ENCODE data around the gene CADM2. TPM values are rescaled to one million over a fixed set of nuclear protein-coding genes. Genes with fewer than 3 reads are reported as not detected.

CADM2 gene
- total RNA-seq, 4 donors from 2014 or later, result 1.2 to 22.3 (median 2.4) TPM

GRCh38 chr3:85709346-85709892, 750.6 kb downstream of the CADM2 start:
- no peaks in the 10 kb centered on the region for H3K36me3 ChIP-seq
- no peak for DNase-seq
- TF ChIP-seq POLR2A (IDR thresholded peaks at IDR 0.05) (no peak), CTCF (IDR thresholded peaks at IDR 0.05) (no peak)
- no peak overlapping the region for H3K4me3 ChIP-seq
- H3K9me3 ChIP-seq, result no peaks in the 10 kb centered on the region
- H3K4me1 ChIP-seq, result no peaks in the 10 kb centered on the region
- no peaks in the 10 kb centered on the region for H3K27me3 ChIP-seq
- no peak overlapping the region for H3K27ac ChIP-seq

- DNase-seq, result no peak
- Histone ChIP-seq H3K36me3 (no peaks in the 10 kb centered on the region), H3K27me3 (no peaks in the 10 kb centered on the region), H3K4me1 (no peaks in the 10 kb centered on the region), H3K4me3 (no peak overlapping the region), H3K9me3 (no peaks in the 10 kb centered on the region), H3K27ac (no peak overlapping the region)
- TF ChIP-seq CTCF (IDR thresholded peaks at IDR 0.05) (no peak), POLR2A (IDR thresholded peaks at IDR 0.05) (no peak)
These were observed 751.7 kb downstream of the CADM2 start for GRCh38 chr3:85710490-85710889.

GRCh38 chr3:85721409-85722145, 762.8 kb downstream of the CADM2 start:
- no peaks in the 10 kb centered on the region for H3K36me3 ChIP-seq
- no peak overlapping the region for H3K4me3 ChIP-seq
- TF ChIP-seq CTCF (IDR thresholded peaks at IDR 0.05), result no peak
- no peak for TF ChIP-seq POLR2A (IDR thresholded peaks at IDR 0.05)
- H3K4me1 ChIP-seq, result no peaks in the 10 kb centered on the region
- no peak for DNase-seq
- H3K27ac ChIP-seq, result no peak overlapping the region
- H3K9me3 ChIP-seq, result no peaks in the 10 kb centered on the region
- H3K27me3 ChIP-seq, result no peaks in the 10 kb centered on the region

- Histone ChIP-seq H3K27ac (no peak overlapping the region), H3K36me3 (no peaks in the 10 kb centered on the region), H3K27me3 (no peaks in the 10 kb centered on the region), H3K9me3 (no peaks in the 10 kb centered on the region), H3K4me1 (no peaks in the 10 kb centered on the region), H3K4me3 (no peak overlapping the region)
- no peak for DNase-seq
- TF ChIP-seq CTCF (IDR thresholded peaks at IDR 0.05), result no peak
- no peak for TF ChIP-seq POLR2A (IDR thresholded peaks at IDR 0.05)
These were observed 767.0 kb downstream of the CADM2 start for GRCh38 chr3:85725809-85726208.

- Histone ChIP-seq H3K36me3 (no peaks in the 10 kb centered on the region), H3K4me1 (no peaks in the 10 kb centered on the region), H3K4me3 (no peak overlapping the region), H3K27me3 (no peaks in the 10 kb centered on the region), H3K9me3 (no peaks in the 10 kb centered on the region), H3K27ac (no peak overlapping the region)
- DNase-seq, result no peak
- TF ChIP-seq CTCF (IDR thresholded peaks at IDR 0.05) (no peak), POLR2A (IDR thresholded peaks at IDR 0.05) (no peak)
These were observed 767.5 kb downstream of the CADM2 start for GRCh38 chr3:85726241-85726640.
